Transverse colon (tissue), 4 donors: ENCODE data around the gene GRK6. TPM values are rescaled to one million over a fixed set of nuclear protein-coding genes. Genes with fewer than 3 reads are reported as not detected.

Source experiments
- DNase-seq: peaks from one replicate; pipeline ENCODE4 v3.0.0-alpha.2; 2019
- H3K27ac ChIP-seq, 4 donors: fragments of 200-600 bp; sonication (generic); 2 replicates each; pipeline ENCODE4 v1.5.1; 2016 to 2018; ENCODE audit warnings: inconsistent platforms in 4 of 4
- H3K27me3 ChIP-seq: fragments of 200-600 bp; sonication (generic); 2 replicates; pipeline ENCODE4 v1.5.1; 2017; ENCODE audit warnings: inconsistent platforms
- H3K36me3 ChIP-seq, 4 donors: fragments of 200-600 bp; sonication (generic); 2 replicates each; pipeline ENCODE4 v1.5.1; 2017 to 2019; ENCODE audit warnings: inconsistent platforms in 4 of 4
- H3K4me1 ChIP-seq, 4 donors: fragments of 200-600 bp; sonication (generic); 2 replicates each; pipeline ENCODE4 v1.5.1; 2017 to 2020; ENCODE audit warnings: inconsistent platforms in 4 of 4
- H3K4me3 ChIP-seq, 4 donors: fragments of 200-600 bp; sonication (generic); 1 replicate in 1 of 4; 2 replicates in 3 of 4; pipeline versions ENCODE4 v1.5.1 to v1.6.1; 2017 to 2019; ENCODE audit warnings: inconsistent platforms in 4 of 4
- H3K9me3 ChIP-seq, 2 donors: fragments of 200-600 bp; sonication (generic); 2 replicates each; pipeline ENCODE4 v1.5.1; 2017 to 2019; ENCODE audit warnings: inconsistent platforms in 2 of 2
- CTCF ChIP-seq, 5 experiments: fragments of 200-600 bp in 3 of 5; fragments of 450-650 bp in 2 of 5; sonication (generic) in 3 of 5; IDR thresholded peaks; 1 replicate in 2 of 5; 2 replicates in 3 of 5; pipeline ENCODE4 v1.5.1; 2016 to 2017; ENCODE audit warnings: antibody characterized with exemption in 5 of 5, inconsistent platforms in 3 of 5, mild to moderate bottlenecking in 2 of 5, moderate library complexity in 1 of 5
- EP300 ChIP-seq: sonication (generic); formaldehyde crosslinking; IDR thresholded peaks from one replicate; pipeline ENCODE4 v1.6.1; 2017; ENCODE audit warnings: antibody characterized with exemption, low read depth
- POLR2A ChIP-seq: fragments of 450-650 bp; IDR thresholded peaks from one replicate; pipeline ENCODE4 v1.6.1; 2016; ENCODE audit warnings: antibody characterized with exemption, mild to moderate bottlenecking, moderate library complexity
- POLR2AphosphoS5 ChIP-seq, 3 donors: sonication (generic); formaldehyde crosslinking; IDR thresholded peaks; one replicate each; pipeline ENCODE4 v1.6.1; 2016; ENCODE audit warnings: antibody characterized with exemption in 3 of 3
- WGBS, 2 donors: methylation state at CpG; one replicate each; pipeline ENCODE4 v1.1.5; 2018; ENCODE audit warnings: low coverage in 1 of 2; 5-methylcytosine and 5-hydroxymethylcytosine counted together
- in situ Hi-C, 4 donors: fragments of 200-750 bp; cut with MboI; loops; one replicate each; pipeline versions ENCODE4 v1.15.0 to v1.15.1; 2017; ENCODE audit warnings: low sequenced_read_pairs in 3 of 4, low pct_ligation_motif_present in 1 of 4, low pct_unique_long_range_greater_than_20kb in 1 of 4
- intact Hi-C: fragments of 100-400 bp; cut with DNase I; formaldehyde crosslinking; loops from one replicate; pipeline ENCODE4 v1.15.1; 2023; ENCODE audit warnings: low total_unique reads
- total RNA-seq, 4 donors: library from RNA; depleted of rRNA; stranded (reverse); fragments of >200 nt; gene quantifications; one replicate each; pipeline ENCODE4 v1.1.0, GENCODE V29; 2016

GRK6 gene
- total RNA-seq, 4 donors from 2014 or later, result 21.5 to 40.5 (median 36.4) TPM

- Histone ChIP-seq H3K27ac (peak overlapping the region; percentile 90 to 97 (median 96)), H3K4me1 (peaks cover 27 to 48% (median 32%) of the 10 kb centered on the region in 4 donors), H3K27me3 (no peaks in the 10 kb centered on the region), H3K9me3 (no peaks in the 10 kb centered on the region), H3K4me3 (peak overlapping the region; percentile 74 to 94 (median 92)), H3K36me3 (peaks cover 0 to 1% (median under 1%) of the 10 kb centered on the region in 4 donors)
- intact Hi-C loops, result loop anchor here (2.0 kb wide), 1 partner anchor 69 kb away; the partner anchor contains the start of gene PDLIM7
- 0 to 5% methylated on average over 1 to 11 of the region's 11 CpGs for WGBS, 2 donors
- in situ Hi-C loops, result no loop called here
- DNase-seq, result no peak
- no peak for TF ChIP-seq CTCF (IDR thresholded peaks at IDR 0.05)
- no peak for TF ChIP-seq POLR2AphosphoS5 (IDR thresholded peaks at IDR 0.05)
- no peak for TF ChIP-seq POLR2A
- TF ChIP-seq EP300, result no peak
Measured at GRCh38 chr5:177427211-177427822, 841 bp downstream of the GRK6 start.

- Histone ChIP-seq H3K36me3 (peaks cover 0 to 8% (median 2%) of the 10 kb centered on the region in 4 donors), H3K4me1 (peaks cover 34 to 48% (median 35%) of the 10 kb centered on the region in 4 donors), H3K27ac (peak overlapping the region; percentile 90 to 97 (median 96)), H3K4me3 (peak overlapping the region in 2 of 4 donors; percentile 74 to 93), H3K27me3 (no peaks in the 10 kb centered on the region), H3K9me3 (no peaks in the 10 kb centered on the region)
- intact Hi-C loops (loop anchor here (2.0 kb wide), 1 partner anchor 69 kb away; the partner anchor contains the start of gene PDLIM7), in situ Hi-C loops (no loop called here)
- TF ChIP-seq POLR2AphosphoS5 (IDR thresholded peaks at IDR 0.05) (no peak), CTCF (IDR thresholded peaks at IDR 0.05) (no peak), EP300 (no peak), POLR2A (no peak)
- WGBS, 2 donors, result 78% methylated on average over 4 of the region's 11 CpGs; no CpG with 5 or more reads in 1 of the 2 donors
- DNase-seq, result peak; percentile 52
Measured at GRCh38 chr5:177427919-177428573, 1.6 kb downstream of the GRK6 start.

- Histone ChIP-seq H3K36me3 (peaks cover 0 to 14% (median 7%) of the 10 kb centered on the region in 4 donors), H3K4me1 (peaks cover 34 to 48% (median 36%) of the 10 kb centered on the region in 4 donors), H3K4me3 (peak overlapping the region in 2 of 4 donors; percentile 74 to 93), H3K27me3 (no peaks in the 10 kb centered on the region), H3K9me3 (no peaks in the 10 kb centered on the region), H3K27ac (peak overlapping the region; percentile 90 to 97 (median 96))
- 82% methylated on average over 10 of the region's 10 CpGs; no CpG with 5 or more reads in 1 of the 2 donors for WGBS, 2 donors
- no peak for DNase-seq
- intact Hi-C loops (no loop called here), in situ Hi-C loops (no loop called here)
- TF ChIP-seq EP300, result no peak
- no peak for TF ChIP-seq POLR2AphosphoS5 (IDR thresholded peaks at IDR 0.05)
- no peak for TF ChIP-seq CTCF (IDR thresholded peaks at IDR 0.05)
- no peak for TF ChIP-seq POLR2A
Measured at GRCh38 chr5:177428574-177429217, 2.2 kb downstream of the GRK6 start.
